Astrocyte of the hippocampus (primary cell): ENCODE data around the gene ARMC12.
"Not testable (repeated sequence)": the region's sequence is repeated elsewhere in the genome, so short reads cannot be mapped to it uniquely, and the experiment has no call there.

Experiments used
- DNase-seq: peaks from one replicate; pipeline ENCODE4 v3.0.0; 2011; ENCODE audit warnings: low read depth, low spot score

ARMC12 gene

DNA sequence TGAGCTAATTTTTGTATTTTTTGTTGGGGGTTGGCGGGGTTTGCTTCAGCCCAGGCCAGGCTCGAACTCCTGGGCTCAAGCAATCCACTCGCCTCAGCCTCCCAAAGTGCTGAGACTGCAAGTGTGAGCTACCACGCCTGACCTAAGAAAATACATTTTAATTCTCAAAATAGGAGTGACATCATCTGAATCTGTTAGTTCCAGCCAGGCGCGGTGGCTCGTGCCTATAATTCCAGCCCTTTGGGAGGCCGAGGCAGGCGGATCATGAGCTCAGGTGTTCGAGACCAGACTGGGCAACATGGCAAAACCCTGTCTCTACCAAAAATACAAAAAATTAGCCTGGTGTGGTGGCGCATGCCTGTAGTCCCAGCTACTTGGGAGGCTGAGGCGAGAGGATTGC is 2.5 kb upstream of the ARMC12 start:
- not testable (repeated sequence) for DNase-seq

DNA sequence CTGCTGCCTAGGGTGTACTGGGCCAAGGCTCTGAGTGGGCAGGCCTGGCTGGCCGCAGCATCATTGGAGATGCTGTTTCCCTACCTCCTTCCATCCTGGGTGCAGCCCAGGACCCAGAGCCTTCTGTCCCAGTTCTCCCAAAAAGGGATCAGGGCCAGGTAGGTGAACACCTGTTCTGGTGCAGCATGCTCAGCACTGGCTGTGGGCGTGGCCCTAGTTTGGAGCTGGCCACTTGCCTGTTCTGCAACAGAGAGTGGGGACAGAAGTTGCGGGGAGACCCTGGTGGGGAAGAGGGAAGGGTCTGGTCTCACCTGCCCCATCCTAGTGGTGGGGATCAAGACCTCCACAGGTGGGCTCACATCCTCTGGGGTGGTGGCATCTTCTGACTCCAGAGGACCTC is 1.4 kb upstream of the ARMC12 start:
- DNase-seq = no peak

DNA sequence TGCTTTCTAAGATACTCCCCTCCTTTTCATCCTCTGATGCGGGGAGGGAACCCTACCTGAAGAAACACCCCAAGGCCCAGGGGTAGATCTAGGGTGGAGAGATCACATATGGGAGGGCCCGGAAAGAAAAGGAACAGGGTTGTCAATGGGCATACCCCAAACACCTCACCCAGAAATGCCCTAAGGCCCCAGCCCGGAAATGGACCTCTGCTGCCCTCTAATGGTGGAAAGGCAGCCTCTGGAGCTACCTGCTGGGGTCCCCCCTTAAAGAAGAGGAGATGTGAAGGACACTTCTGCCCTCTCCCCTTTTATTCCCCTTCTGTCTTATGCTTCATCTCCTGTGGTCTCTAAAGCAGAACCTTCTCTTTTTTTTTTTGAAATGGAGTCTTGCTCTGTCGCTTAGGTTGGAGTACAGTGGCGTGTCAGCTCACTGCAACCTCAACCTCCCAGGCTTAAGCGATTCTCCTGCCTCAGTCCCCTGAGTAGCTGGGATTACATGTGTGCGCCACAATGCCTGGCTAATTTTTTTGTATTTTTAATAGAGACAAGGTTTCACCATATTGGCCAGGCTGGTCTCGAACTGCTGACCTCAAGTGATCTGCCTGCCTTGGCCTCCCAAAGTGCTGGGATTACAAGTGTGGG is 458 bp upstream of the ARMC12 start:
- peak; percentile 81 for DNase-seq

DNA sequence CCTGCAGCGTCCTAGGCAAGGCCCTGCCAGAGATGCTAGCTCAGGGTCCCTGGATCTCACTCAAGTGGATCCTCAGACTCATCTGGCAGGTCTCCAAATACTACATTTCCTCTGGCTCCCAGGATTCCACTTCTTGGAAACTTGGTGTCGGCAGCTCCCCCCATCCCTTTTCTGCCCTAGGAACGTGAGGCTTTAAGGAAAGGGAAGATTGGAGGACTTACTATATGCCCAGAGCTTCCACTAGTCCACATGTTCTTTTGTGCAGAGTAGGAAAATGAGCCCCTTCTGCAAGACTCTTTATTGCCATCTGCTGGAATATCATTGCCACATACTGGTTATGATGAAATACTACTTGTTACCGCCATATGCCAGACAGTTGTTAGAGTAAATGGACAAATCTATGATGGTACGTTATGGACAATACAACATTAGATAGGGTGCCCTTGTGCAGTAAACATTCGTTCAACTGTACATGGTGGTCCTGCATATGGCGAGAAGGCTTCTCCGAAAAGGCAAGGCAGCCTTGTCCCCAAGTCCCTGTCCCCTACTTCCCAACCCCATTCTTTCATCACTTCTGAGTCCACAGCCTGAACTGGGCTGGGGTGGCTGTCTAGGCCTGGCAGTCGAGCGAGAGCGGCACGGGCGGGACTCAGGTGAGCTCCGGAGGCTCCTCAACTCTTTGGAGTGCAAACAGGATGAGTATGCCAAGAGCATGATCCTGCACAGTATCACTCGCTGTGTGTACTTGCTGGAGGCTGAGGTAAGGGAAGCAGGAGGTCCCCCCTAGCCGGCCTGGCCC is 780 bp downstream of the ARMC12 start:
- peak; percentile 81 for DNase-seq

DNA sequence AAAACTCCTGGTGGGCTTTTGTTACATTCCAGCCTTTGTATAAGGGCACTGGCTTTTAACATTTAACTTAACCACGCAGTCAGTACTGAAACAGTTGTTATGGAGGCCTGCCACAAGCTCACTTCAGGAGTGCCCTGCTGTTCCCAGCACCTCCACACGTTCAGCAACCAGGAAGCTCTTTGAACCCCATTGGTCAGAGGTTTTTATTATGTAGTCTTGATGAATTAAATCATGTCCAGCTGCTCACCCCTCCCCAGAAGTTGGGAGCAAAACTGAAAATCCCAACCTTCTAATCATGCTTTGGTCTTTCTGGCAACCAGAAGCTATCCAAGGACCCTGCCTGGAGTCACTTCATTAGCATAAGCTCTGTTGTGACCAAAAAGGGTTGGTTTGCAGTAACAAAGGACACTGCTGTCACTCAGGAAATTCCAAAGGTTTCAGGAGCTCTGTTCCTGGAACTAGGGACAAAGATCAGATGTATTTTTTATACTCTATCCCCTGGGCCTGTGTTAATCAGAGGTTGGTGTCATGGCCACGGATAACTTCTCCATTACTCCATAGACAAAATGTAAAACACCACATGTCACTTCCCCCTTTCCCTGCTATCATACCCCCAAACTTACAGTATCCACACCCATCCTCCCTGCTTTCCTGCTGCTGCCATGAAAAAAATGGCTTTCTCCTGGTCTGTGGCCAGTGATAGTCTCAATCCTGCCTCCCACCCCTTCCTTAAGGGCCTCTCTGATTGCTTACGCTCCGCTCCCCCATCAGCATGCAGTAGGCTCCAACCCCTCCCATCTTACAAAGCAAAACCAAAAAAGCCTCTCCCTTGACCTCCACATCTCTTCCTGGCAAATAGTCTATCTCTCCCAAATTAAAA is 3.1 kb downstream of the ARMC12 start:
- peak; percentile 48 for DNase-seq

DNA sequence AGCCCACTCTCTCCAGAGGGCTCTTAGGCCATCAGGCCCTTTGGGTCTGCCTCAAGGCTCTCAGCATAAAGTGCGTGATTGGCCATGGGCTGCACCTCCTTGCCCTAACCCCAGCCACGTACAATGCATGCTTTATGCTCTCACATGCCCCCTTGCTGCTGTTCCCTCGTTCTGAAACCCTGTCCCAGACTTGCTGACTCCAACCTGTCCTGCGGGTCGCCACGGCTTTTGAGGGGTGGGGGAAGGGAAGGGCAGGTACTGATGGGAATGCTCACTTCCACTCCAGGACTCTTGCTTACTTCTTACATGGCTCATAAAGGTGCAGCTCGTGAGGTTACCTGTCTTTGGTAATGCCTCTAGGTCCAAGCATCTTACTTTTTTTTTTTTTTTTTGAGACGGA is 6.0 kb downstream of the ARMC12 start:
- no peak for DNase-seq

DNA sequence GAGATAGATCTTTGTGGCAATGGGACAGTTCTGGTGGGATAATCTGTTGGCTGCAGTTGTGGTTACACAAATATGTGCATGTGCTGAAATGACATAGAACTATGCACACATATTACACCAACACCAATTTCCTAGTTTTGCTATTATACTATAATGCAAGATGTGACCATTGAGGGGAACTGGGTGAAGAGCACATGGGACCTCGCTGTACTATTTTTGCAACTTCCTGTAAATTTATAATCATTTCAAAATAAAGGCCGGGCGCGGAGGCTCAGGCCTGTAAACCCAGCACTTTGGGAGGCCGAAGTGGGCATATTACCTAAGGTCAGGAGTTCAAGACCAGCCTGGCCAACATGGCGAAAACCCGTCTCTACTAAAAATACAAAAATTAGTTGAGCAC is 8.7 kb downstream of the ARMC12 start:
- no peak for DNase-seq

DNA sequence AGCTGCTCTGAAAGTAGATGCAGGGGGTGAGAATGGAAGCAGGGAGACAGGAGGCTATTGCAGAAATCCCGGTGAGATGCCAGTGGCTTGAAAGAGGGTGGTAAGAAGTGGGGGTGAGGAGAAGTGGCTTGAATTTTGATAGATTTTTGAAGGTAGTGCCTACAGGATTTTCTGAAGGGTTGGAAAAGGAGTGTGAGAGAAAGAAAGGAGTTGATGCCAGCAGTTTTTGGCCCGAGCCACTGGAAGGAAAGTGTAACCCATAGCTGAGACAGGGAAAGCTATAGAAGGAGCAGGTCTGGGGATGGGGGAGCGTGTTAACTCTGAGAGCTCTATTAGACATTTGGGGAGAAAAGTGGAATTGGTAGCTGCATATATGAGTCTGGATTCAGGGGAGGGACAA is 9.7 kb downstream of the ARMC12 start:
- no peak for DNase-seq

DNA sequence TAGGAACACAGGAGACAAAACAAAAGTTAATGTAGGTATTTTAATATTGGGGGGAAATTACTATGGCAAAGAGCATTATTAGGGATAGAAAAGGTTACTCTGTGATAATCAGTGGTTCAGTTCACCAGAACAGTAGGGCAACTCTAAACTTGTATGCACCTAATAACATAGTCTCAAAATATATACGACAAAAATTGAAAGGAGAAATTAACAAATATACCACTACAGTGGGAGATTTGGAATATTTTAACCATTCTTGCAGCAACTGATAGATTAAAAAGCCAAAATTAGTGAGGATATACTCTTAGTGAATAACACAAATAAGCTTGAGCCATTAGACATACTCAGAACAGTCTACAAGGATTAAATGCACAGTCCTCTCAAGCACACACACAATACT is 11.0 kb downstream of the ARMC12 start:
- DNase-seq = no peak

DNA sequence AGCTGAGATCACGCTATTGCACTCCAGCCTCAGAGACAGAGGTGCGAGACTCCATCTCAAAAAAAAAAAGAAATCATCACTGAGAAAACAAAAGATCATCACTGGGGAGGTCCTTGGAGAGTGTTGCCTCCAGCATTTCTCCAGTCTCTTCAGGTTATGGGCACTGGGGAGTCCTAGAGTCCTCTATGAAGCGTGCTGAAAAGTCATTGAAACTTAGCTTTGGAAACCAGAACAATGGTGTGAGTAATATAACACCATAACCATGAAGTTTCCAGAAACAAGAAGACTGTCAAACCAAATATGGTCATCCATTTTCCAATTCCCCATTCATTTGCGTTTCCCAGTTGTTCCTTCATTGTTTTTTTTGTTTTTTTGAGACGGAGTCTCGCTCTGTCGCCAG is 13.7 kb downstream of the ARMC12 start:
- no peak for DNase-seq

DNA sequence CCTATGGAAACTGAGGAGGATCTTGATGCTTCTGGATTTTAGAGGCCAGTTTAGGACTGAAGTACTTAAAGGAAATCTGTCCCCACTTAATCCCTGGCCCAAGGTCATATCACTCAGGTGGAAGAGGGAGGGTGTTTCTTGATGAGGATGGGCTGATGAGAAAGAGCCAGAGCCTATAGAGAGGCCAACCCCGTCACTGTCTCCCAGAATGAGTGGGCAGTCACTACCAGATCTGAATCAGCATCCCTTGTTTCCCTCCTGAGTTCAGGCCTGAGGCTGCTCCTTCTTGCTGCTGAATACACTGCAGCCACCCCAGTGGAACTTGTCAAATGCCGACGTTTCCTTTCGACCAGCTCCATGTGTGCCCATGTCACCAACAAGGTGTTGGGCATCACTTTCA is 14.8 kb downstream of the ARMC12 start:
- DNase-seq = no peak

DNA sequence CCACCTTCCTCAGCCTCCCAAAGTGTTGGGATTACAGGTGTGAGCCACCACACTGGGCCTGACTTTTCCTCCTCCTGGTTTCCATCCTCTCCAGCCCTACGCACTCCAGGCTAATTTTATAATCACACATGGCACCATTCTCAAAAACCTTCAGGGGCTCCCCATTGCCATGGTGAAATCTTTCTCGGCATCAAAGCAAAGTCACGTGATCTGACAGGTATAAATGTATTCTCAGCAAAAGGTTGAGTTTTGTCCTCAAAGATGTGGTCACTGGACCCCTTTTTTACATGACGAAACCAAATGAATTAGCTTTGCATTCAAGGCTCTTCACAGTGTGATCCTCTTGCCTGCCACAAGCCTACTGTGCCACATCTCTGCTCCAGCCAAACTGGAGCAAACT is 15.5 kb downstream of the ARMC12 start:
- DNase-seq = no peak

DNA sequence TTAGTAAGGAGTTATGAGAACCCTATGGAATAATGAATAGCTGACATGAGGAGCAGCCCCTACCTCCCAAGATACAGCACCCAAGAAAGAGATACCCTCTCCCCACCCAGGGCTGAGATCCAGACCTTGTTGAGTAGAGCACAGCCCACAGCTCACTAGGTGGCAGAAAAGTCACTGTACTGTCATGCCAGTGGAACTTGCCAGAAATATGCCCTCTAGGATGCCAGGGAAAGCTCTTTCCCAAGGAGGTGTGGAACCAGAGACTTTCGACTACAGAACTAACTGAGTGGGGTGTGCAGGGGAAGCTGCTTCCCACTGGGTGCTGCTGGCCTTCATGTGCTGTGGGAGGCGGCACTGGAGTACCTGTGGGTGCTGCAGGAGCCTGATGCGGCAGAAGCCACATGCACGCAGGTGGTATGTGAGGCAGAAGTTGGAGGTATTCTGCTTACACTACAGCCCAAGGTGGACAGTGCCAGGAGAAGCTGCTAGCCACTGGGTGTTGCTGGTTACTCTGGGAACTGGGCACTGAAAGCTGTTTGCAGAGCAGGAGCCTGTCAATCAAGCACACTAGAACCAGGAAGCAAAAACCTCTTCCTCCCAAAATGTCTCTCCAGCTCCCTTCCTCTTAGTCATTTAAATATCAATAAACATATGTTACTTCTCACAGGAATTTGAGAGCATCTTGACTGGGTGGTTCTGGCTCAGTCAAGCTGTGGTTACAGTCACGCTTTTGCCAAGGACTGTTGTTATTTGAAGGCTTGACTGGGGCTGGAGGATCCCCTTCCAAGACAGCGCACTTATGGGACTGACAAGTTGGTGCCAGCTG is 17.8 kb downstream of the ARMC12 start:
- DNase-seq = no peak

DNA sequence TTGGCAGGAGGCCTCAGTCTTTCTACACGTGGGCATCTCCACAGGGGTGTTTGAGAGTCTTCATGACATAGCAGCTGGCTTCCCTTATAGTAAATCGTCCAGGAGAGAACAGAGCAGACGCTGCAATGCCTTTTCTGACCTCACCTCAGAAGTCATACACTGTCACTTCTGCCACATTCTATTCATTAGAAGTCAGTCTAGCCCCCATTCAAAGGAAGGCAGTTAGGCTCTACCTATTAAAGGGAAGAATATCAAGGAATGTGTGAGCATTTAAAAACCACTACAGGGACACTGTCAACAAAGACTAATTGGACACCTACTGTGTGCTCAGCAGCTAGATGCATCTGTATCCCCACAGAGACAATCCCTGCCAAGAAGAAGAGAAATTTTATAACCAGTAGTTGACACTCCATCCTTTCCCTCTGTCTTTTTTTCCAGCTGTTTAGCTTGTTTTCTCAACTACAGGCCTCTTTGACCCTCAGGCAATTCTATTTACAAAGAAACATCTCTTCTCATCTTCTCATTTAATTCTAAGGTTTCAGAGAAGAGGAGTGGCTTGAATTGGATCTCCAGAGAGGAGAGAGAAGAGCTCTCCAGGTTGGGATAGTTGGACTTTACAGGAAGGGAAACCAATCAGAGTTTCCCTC is 18.6 kb downstream of the ARMC12 start:
- DNase-seq = no peak

DNA sequence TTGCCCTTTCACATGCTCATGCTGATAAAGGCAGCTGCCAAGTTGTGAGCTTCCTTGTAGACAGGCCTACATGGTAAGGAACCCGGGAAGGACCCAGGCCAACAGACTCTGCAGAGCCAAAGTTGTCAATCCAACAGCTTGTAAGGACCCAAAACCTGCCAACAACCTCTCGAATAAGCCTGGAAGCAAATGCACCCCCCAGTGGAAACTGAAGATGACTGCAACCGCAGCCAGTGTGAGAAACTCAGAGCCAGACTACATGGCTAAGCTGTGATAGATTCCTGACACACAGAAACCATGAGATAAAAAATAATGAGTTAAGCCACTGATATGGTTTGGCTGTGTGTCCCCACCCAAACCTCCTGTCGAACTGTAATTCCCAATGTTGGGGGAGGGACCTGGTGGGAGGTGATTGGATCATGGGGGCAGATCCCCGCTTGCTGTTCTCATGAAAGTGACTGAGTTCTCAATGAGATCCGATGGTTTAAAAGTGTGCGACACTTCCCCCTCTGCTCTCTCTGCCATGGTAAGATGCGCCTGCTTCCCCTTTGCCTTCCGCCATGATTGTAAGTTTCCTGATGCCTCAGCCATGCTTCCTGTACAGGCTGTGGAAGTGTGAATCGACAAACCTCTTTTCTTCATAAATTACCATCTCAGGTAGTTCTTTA is 20.8 kb downstream of the ARMC12 start:
- peak; percentile 66 for DNase-seq

DNA sequence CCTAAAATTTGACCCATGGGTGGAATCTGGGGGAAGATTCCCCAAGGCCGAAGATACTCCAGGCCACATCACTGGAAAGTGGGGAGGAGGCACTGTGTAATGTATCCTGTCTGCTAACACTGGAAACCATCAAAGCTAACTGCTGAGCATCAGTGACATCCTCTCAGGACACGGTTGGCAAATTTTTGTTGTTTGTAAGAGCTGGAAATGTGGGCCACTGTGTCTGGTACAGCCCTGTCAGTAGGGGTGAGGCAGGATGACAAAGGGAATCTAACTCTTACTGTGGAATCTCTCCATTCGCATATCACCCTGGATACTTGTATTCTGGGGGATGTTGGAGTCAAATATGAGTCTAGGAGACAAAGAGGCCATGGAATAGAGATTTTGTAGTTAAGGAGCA is 22.6 kb downstream of the ARMC12 start:
- DNase-seq = no peak

DNA sequence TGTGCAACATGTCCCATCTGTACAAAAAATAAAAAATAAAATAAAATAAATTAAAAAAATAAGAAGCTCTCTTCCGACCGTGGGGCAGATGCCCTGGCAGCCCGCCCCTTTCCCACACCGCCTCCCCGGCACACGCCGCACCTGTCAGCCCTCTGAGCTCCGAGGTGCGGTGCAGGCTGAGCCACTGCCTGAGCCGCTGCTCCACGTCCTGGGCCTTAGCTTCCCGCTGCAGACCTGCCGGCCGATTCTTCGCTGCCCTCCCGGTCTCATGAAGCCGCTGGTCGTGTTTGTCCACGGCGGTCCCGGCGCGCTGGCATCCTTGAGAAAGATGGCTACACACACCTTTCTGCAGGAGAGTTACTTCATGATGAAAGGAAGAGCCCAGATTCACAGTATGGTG is 28.9 kb downstream of the ARMC12 start:
- no peak for DNase-seq

DNA sequence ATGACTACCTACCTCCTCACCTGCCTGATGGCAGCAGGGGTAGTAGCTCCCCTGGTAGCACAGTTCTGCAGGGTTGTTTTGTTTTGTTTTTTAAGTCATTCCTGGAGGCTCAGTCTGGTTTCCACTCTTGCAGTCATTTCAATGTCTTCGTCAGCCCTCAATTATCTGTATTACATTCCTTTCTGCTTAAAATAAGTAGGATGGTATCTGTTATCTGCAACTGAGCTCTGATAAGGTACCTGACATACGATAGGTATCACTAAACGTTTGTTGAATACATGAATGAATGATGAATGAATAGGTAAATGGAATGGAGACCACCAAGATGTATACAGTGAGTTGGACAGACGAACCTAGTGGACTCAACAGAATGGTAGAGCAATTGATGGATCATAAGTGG is 32.4 kb downstream of the ARMC12 start:
- no peak for DNase-seq

DNA sequence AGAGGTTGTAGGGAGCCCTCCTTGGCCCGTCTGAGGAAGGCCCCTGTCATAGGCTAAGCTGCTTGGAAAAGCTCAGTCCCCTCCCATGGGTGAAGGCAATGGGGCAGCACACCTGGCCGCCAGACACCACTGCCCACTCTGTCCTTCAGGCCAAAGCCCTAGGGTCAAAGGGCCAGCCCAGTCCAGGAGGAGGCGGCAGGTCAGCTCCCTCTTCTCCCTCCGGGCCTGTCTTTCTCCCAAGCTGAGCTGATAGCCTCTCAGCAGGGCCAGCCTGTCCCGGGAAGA is 34.5 kb downstream of the ARMC12 start:
- no peak for DNase-seq

DNA sequence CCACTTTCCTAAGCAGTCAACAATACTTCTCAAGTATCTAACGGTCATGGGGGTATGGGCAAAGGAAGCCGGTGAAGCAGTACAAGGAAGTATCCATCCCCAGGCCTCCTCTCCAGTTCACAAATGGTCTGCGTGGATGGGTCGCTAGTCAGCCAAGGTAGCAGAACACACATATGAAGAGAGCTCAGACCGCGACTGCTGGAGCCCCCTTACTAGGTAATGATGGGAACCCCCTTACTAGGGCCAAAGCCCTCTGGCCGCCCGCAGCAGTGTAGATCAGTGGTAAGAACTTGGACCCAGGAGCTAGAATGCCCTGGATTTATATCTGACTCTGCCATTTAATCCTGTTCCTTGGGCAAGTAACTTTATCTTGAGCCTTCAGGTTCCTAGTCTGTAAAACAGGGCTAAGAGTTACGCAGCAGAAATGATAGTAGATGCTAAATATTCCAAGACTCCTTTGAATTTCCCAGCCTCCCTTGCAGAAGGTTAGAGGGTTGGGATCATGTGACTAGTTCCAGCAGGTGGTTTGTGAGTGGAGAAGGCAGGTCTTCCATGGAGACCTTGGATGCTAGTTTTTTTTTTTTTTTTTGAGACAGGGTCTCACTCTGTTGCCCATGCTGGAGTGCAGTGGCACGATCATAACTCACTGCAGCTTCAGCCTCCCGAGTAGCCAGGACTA is 37.4 kb downstream of the ARMC12 start:
- no peak for DNase-seq
